H1 (cell line): ENCODE data around the gene TOR1B. TPM values are rescaled to one million over a fixed set of nuclear protein-coding genes. Genes with fewer than 3 reads are reported as not detected.

Experiments
- CTCF ChIA-PET: fragments of 300-600 bp; sonication (Branson Sonifier 250); formaldehyde crosslinking; loops from one replicate; lab custom pipeline; 2021; ENCODE audit not compliant: partially characterized antibody; lab: Charles Lee
- POLR2A ChIA-PET: fragments of 300-600 bp; sonication (Branson Sonifier 250); formaldehyde crosslinking; loops from one replicate; lab custom pipeline; 2021; ENCODE audit warnings: inconsistent platforms; ENCODE audit not compliant: partially characterized antibody; lab: Charles Lee
- DNase-seq, 2 experiments: peaks; one replicate each; pipeline versions ENCODE4 v3.0.0 to v3.0.0-alpha.2; 2010 to 2022; ENCODE audit warnings: low spot score in 2 of 2, low read depth in 1 of 2, mixed read lengths in 1 of 2
- FAIRE-seq: peaks from 2 replicates; lab custom pipeline; 2011; peaks lifted over from hg19 to GRCh38; lab: Jason Lieb, UNC
- H2AFZ ChIP-seq: 2 replicates; pipeline ENCODE4 v1.8.1; 2012; ENCODE audit warnings: low read length, inconsistent platforms
- H2AK5ac ChIP-seq: 2 replicates; pipeline ENCODE4 v1.6.1; 2013; ENCODE audit warnings: low read depth, low read length
- H2BK120ac ChIP-seq: replicated peaks from 2 replicates; pipeline ENCODE3; 2013; ENCODE audit warnings: low read depth, low read length, inconsistent platforms
- H2BK12ac ChIP-seq: 2 replicates; pipeline ENCODE4 v1.6.1; 2013; ENCODE audit warnings: low read depth, low read length
- H2BK15ac ChIP-seq: 2 replicates; pipeline ENCODE4 v1.6.1; 2013; ENCODE audit warnings: low read length
- H2BK20ac ChIP-seq: 2 replicates; pipeline ENCODE4 v1.6.1; 2013; ENCODE audit warnings: low read length
- H2BK5ac ChIP-seq: 2 replicates; pipeline ENCODE4 v1.6.1; 2013; ENCODE audit warnings: low read depth, low read length
- H3K14ac ChIP-seq: 2 replicates; pipeline ENCODE4 v1.6.1; 2013; ENCODE audit warnings: inconsistent platforms; ENCODE audit not compliant: insufficient read length
- H3K18ac ChIP-seq: 2 replicates; pipeline ENCODE4 v1.6.1; 2013; ENCODE audit warnings: low read length; ENCODE audit errors: extremely low read depth
- H3K23ac ChIP-seq: 2 replicates; pipeline ENCODE4 v1.6.1; 2013; ENCODE audit warnings: inconsistent platforms; ENCODE audit not compliant: insufficient read length
- H3K23me2 ChIP-seq: 2 replicates; pipeline ENCODE4 v1.6.1; 2013; ENCODE audit warnings: low read depth, low read length
- H3K27ac ChIP-seq: 2 replicates; pipeline ENCODE4 v1.6.1; 2011; ENCODE audit warnings: low read depth, low read length, inconsistent platforms
- H3K27me3 ChIP-seq, 4 experiments: replicated peaks in 1 of 4; 1 replicate in 1 of 4; 2 replicates in 3 of 4; pipeline versions ENCODE4 v1.6.1 to v1.8.1; 2011 to 2013; ENCODE audit warnings: low read length in 3 of 4, mild to moderate bottlenecking in 3 of 4, inconsistent platforms in 2 of 4, mixed read lengths in 2 of 4, moderate library complexity in 1 of 4; ENCODE audit not compliant: control insufficient read depth in 3 of 4, insufficient read depth in 3 of 4; ENCODE audit errors: extremely low read depth in 1 of 4
- H3K36me3 ChIP-seq, 4 experiments: 2 replicates each; pipeline versions ENCODE4 v1.6.1 to v1.8.1; 2011 to 2013; ENCODE audit warnings: mild to moderate bottlenecking in 4 of 4, low read length in 3 of 4, moderate library complexity in 2 of 4, control low read depth in 1 of 4, inconsistent platforms in 1 of 4; ENCODE audit not compliant: insufficient read depth in 4 of 4, control insufficient read depth in 2 of 4
- H3K4ac ChIP-seq: replicated peaks from 2 replicates; pipeline ENCODE3; 2013; ENCODE audit warnings: low read length, low read depth, mixed read lengths, inconsistent platforms; ENCODE audit not compliant: insufficient read length
- H3K4me1 ChIP-seq, 4 experiments: replicated peaks in 1 of 4; 1 replicate in 1 of 4; 2 replicates in 3 of 4; pipeline versions ENCODE4 v1.6.1 to v1.8.1; 2011 to 2013; ENCODE audit warnings: low read length in 3 of 4, inconsistent platforms in 2 of 4, mixed read lengths in 1 of 4; ENCODE audit not compliant: insufficient read depth in 4 of 4, control insufficient read depth in 3 of 4
- H3K4me2 ChIP-seq, 2 experiments: 2 replicates each; pipeline versions ENCODE4 v1.6.1 to v1.8.1; 2011 to 2013; ENCODE audit warnings: low read depth in 2 of 2, low read length in 2 of 2, control low read depth in 1 of 2, inconsistent platforms in 1 of 2, mild to moderate bottlenecking in 1 of 2; ENCODE audit not compliant: insufficient read depth in 1 of 2
- H3K4me3 ChIP-seq, 4 experiments: fragments of 200-600, 300-600 bp in 1 of 4; sonication (generic), shearing (Covaris generic), sonication (Bioruptor Twin) in 1 of 4; 2 replicates each; pipeline versions ENCODE4 v1.5.1 to v1.8.1; 2011 to 2016; ENCODE audit warnings: low read length in 4 of 4, low read depth in 3 of 4, control low read depth in 2 of 4, inconsistent platforms in 2 of 4, mild to moderate bottlenecking in 2 of 4, mixed read lengths in 1 of 4, moderate library complexity in 1 of 4; ENCODE audit not compliant: insufficient read depth in 2 of 4; ENCODE audit errors: extremely low read depth in 1 of 4
- H3K56ac ChIP-seq: replicated peaks from 2 replicates; pipeline ENCODE3; 2013; ENCODE audit warnings: low read depth, mild to moderate bottlenecking, mixed read lengths, low read length, inconsistent platforms; ENCODE audit not compliant: insufficient read length
- H3K79me1 ChIP-seq: 2 replicates; pipeline ENCODE4 v1.6.1; 2013; ENCODE audit warnings: low read depth, low read length, control low read depth
- H3K79me2 ChIP-seq, 2 experiments: 2 replicates each; pipeline versions ENCODE4 v1.6.1 to v1.8.1; 2012 to 2013; ENCODE audit warnings: low read length in 2 of 2, mild to moderate bottlenecking in 2 of 2, inconsistent platforms in 1 of 2; ENCODE audit not compliant: insufficient read depth in 2 of 2, control insufficient read depth in 1 of 2
- H3K9ac ChIP-seq, 4 experiments: replicated peaks in 1 of 4; 1 replicate in 1 of 4; 2 replicates in 3 of 4; pipeline versions ENCODE4 v1.6.1 to v1.8.1; 2011 to 2013; ENCODE audit warnings: low read depth in 3 of 4, low read length in 3 of 4, control low read depth in 2 of 4, mild to moderate bottlenecking in 2 of 4, moderate library complexity in 2 of 4, inconsistent platforms in 1 of 4; ENCODE audit errors: extremely low read depth in 1 of 4
- H3K9me3 ChIP-seq, 2 experiments: 2 replicates each; pipeline versions ENCODE4 v1.6.1 to v1.8.1; 2012 to 2013; ENCODE audit warnings: mild to moderate bottlenecking in 2 of 2, moderate library complexity in 2 of 2, control low read depth in 1 of 2, inconsistent platforms in 1 of 2, low read depth in 1 of 2, low read length in 1 of 2, mixed read lengths in 1 of 2; ENCODE audit not compliant: insufficient read depth in 2 of 2
- H4K20me1 ChIP-seq, 2 experiments: replicated peaks in 1 of 2; 2 replicates each; pipeline versions ENCODE3 to v1.8.1; 2011 to 2013; ENCODE audit warnings: inconsistent platforms in 2 of 2, low read length in 2 of 2, mild to moderate bottlenecking in 1 of 2; ENCODE audit not compliant: insufficient read depth in 2 of 2, control insufficient read depth in 1 of 2
- H4K5ac ChIP-seq: 2 replicates; pipeline ENCODE4 v1.6.1; 2013; ENCODE audit warnings: low read length, low read depth, mixed read lengths, inconsistent platforms; ENCODE audit not compliant: insufficient read length
- H4K8ac ChIP-seq: 2 replicates; pipeline ENCODE4 v1.8.0; 2013; ENCODE audit warnings: mild to moderate bottlenecking, moderate library complexity, low read length, inconsistent platforms; ENCODE audit not compliant: insufficient read depth; ENCODE audit errors: extremely low read depth
- H4K91ac ChIP-seq: replicated peaks from 2 replicates; pipeline ENCODE3; 2013; ENCODE audit warnings: low read length, mixed read lengths, inconsistent platforms; ENCODE audit not compliant: insufficient read length
- BACH1 ChIP-seq: IDR thresholded peaks from 2 replicates; pipeline ENCODE4 v1.6.1; 2012; ENCODE audit warnings: low read length, improper control_type of control experiment
- BRCA1 ChIP-seq: IDR thresholded peaks from 2 replicates; pipeline ENCODE4 v1.6.1; 2012; ENCODE audit warnings: low read depth, low read length, improper control_type of control experiment
- CHD2 ChIP-seq: IDR thresholded peaks from 2 replicates; pipeline ENCODE4 v1.6.1; 2012; ENCODE audit warnings: low read length, improper control_type of control experiment
- FOSL1 ChIP-seq: IDR thresholded peaks from 2 replicates; pipeline ENCODE4 v1.6.1; 2011; ENCODE audit warnings: mild to moderate bottlenecking, low read depth, low read length, moderate library complexity; ENCODE audit not compliant: insufficient read depth
- GTF2F1 ChIP-seq: IDR thresholded peaks from 2 replicates; pipeline ENCODE4 v1.6.1; 2012; ENCODE audit warnings: low read depth, low read length, improper control_type of control experiment, borderline replicate concordance
- NANOG ChIP-seq: IDR thresholded peaks from 2 replicates; pipeline ENCODE4 v1.6.1; 2011; ENCODE audit warnings: low read length, low read depth, mild to moderate bottlenecking, inconsistent platforms; ENCODE audit not compliant: insufficient read depth, poor library complexity, severe bottlenecking
- POLR2A ChIP-seq, 2 experiments: IDR thresholded peaks; 1 replicate in 1 of 2; 2 replicates in 1 of 2; pipeline ENCODE4 v1.6.1; 2011; ENCODE audit warnings: low read depth in 2 of 2, low read length in 2 of 2, mild to moderate bottlenecking in 2 of 2; ENCODE audit errors: control extremely low read depth in 1 of 2
- WGBS, 2 experiments: shearing (Covaris generic) in 1 of 2; methylation state at CpG; one replicate each; pipeline versions ENCODE4 v1.1.6 to v1.1.7; 2013 to 2015; ENCODE audit warnings: low lambda C conversion rate in 2 of 2, mixed read lengths in 2 of 2, inconsistent platforms in 1 of 2, low coverage in 1 of 2, missing lambda C conversion rate in 1 of 2; ENCODE audit not compliant: insufficient replicate concordance in 2 of 2, insufficient coverage in 1 of 2, insufficient read length in 1 of 2; ENCODE audit errors: extremely low coverage in 1 of 2, missing lambda C conversion rate in 1 of 2; 5-methylcytosine and 5-hydroxymethylcytosine counted together
- polyA plus RNA-seq, 7 experiments: library from polyadenylated mRNA; depleted of rRNA in 3 of 7; stranded (reverse) in 5 of 7; unstranded in 2 of 7; fragments of >200 nt in 5 of 7; fragments of 200-250 nt in 2 of 7; gene quantifications; 1 replicate in 5 of 7; 2 replicates in 1 of 7; 4 replicates in 1 of 7; pipeline versions ENCODE4 v1.2.1 to v1.2.3, GENCODE V29; 2011 to 2013; ENCODE audit warnings: missing spikeins in 2 of 7, mixed read lengths in 2 of 7
- total RNA-seq: library from RNA; stranded (reverse); fragmentation: NEBNext Ultra II Directional; extraction: Animal tissue kit (Norgen Biotek cat#: 25700); gene quantifications from 2 replicates; pipeline ENCODE4 v1.2.1, GENCODE V29; 2021

TOR1B gene
- total and polyA plus RNA-seq, 2 of the 8 experiments (the other 6 are each of a cell fraction or from before 2014, with no cell fraction given): 11.4 to 17.4 TPM

GRCh38 chr9:129806061-129806460 is 3.1 kb downstream of the TOR1B start:
- DNase-seq (no peak), FAIRE-seq (no peak)
- H2BK15ac ChIP-seq: no peak overlapping the region
- peaks cover 0 to 6% of the 10 kb centered on the region in 2 experiments; a peak in 2 of 4 replicates for H3K79me2 ChIP-seq
- no peaks in the 10 kb centered on the region for H3K9me3 ChIP-seq
- no peak overlapping the region for H2AK5ac ChIP-seq
- H3K4me1 ChIP-seq: peaks cover 0 to 5% (median 2%) of the 10 kb centered on the region in 4 experiments; a peak in 5 of 7 replicates
- TF ChIP-seq POLR2A (IDR thresholded peaks at IDR 0.05; ENCODE audit: control extremely low read depth in 1 of 2, low read depth in 2 of 2, low read length in 2 of 2): no peak
- TF ChIP-seq NANOG: no peak
- TF ChIP-seq CHD2: no peak
- TF ChIP-seq GTF2F1: no peak
- TF ChIP-seq BACH1: no peak
- no peak for TF ChIP-seq FOSL1
- no peak for TF ChIP-seq BRCA1
- H2BK5ac ChIP-seq: no peak overlapping the region
- H4K91ac ChIP-seq: no peak overlapping the region
- no peak overlapping the region for H3K14ac ChIP-seq
- peaks cover 0 to 12% of the 10 kb centered on the region in 2 experiments for H4K20me1 ChIP-seq
- no peaks in the 10 kb centered on the region for H3K27me3 ChIP-seq
- H3K18ac ChIP-seq: no peak overlapping the region
- WGBS, 2 experiments: 92% methylated on average over 4 of the region's 4 CpGs; no CpG with 5 or more reads in 1 of the 2 experiments
- no peak overlapping the region for H3K9ac ChIP-seq
- H3K79me1 ChIP-seq: peaks cover 6% of the 10 kb centered on the region
- no peak overlapping the region for H3K4ac ChIP-seq
- peaks cover 6% of the 10 kb centered on the region; the same call in 1 of the 2 replicates for H3K23me2 ChIP-seq
- H2BK120ac ChIP-seq: no peak overlapping the region
- H3K36me3 ChIP-seq: peaks cover 0 to 20% (median under 1%) of the 10 kb centered on the region in 4 experiments; a peak in 5 of 8 replicates
- H3K27ac ChIP-seq: no peak overlapping the region
- H3K56ac ChIP-seq: no peak overlapping the region
- no peak overlapping the region for H2BK20ac ChIP-seq
- H2BK12ac ChIP-seq: no peak overlapping the region
- no peak overlapping the region for H4K5ac ChIP-seq
- H3K4me3 ChIP-seq: no peak overlapping the region
- no peak overlapping the region for H3K4me2 ChIP-seq
- ChIA-PET POLR2A (interaction anchor here (1.2 kb wide), 1 partner anchor 13 kb away, joined by 5 read pairs; no protein-coding TSS in a partner anchor), CTCF (no interaction called here)
- no peak overlapping the region for H2AFZ ChIP-seq
- H3K23ac ChIP-seq: no peak overlapping the region
- H4K8ac ChIP-seq: no peak overlapping the region
